WTC11 (cell line): Measurements from ENCODE around the gene EME1. TPM values are rescaled to one million over a fixed set of nuclear protein-coding genes. Genes with fewer than 3 reads are reported as not detected.

ENCODE experiments used
- ATAC-seq: fragments of 200-7000 bp; cut with Tn5 transposase; 2 replicates; pipeline ENCODE4 v1.10.0; 2021; ENCODE audit warnings: mild to moderate bottlenecking, moderate library complexity
- CTCF ChIA-PET: fragments of 300-600 bp; sonication (Branson Sonifier 250); formaldehyde crosslinking; loops from one replicate; lab custom pipeline; 2021; ENCODE audit warnings: antibody characterized with exemption; lab: Charles Lee
- POLR2A ChIA-PET: fragments of 350-600 bp; sonication (Branson Sonifier 250); formaldehyde crosslinking; loops from one replicate; lab custom pipeline; 2021; ENCODE audit warnings: antibody characterized with exemption; lab: Charles Lee
- DNase-seq: peaks from one replicate; pipeline ENCODE4 v3.0.0; 2021; ENCODE audit warnings: low spot score
- H3K27ac Mint-ChIP-seq: 2 replicates; pipeline ENCODE4 v1.8.0; 2021; ENCODE audit warnings: mixed read lengths
- H3K27me3 Mint-ChIP-seq: 2 replicates; pipeline ENCODE4 v1.8.0; 2021; ENCODE audit warnings: low read depth, mild to moderate bottlenecking, moderate library complexity, mixed read lengths
- H3K36me3 Mint-ChIP-seq: 2 replicates; pipeline ENCODE4 v1.8.0; 2021; ENCODE audit warnings: mixed read lengths
- H3K4me1 Mint-ChIP-seq: 2 replicates; pipeline ENCODE4 v1.8.0; 2022; ENCODE audit warnings: mixed read lengths
- H3K4me3 Mint-ChIP-seq: 2 replicates; pipeline ENCODE4 v1.8.0; 2021; ENCODE audit warnings: mild to moderate bottlenecking, moderate library complexity, mixed read lengths
- H3K9me3 Mint-ChIP-seq: 2 replicates; pipeline ENCODE4 v1.8.0; 2021; ENCODE audit warnings: mixed read lengths
- ATF6 ChIP-seq: sonication (generic); formaldehyde crosslinking; IDR thresholded peaks from 2 replicates; pipeline ENCODE4 v1.8.1; 2023; ENCODE audit warnings: mild to moderate bottlenecking, missing genetic modification reagents
- ESRRA ChIP-seq: sonication (generic); formaldehyde crosslinking; IDR thresholded peaks from 2 replicates; pipeline ENCODE4 v1.8.1; 2022; ENCODE audit warnings: mild to moderate bottlenecking, missing genetic modification reagents, borderline replicate concordance
- FOXK1 ChIP-seq: sonication (generic); formaldehyde crosslinking; IDR thresholded peaks from 2 replicates; pipeline ENCODE4 v1.8.0; 2022; ENCODE audit warnings: mild to moderate bottlenecking, moderate library complexity, missing genetic modification reagents
- GRHL2 ChIP-seq: fragments of 250-450 bp; sonication (Bioruptor Pico); IDR thresholded peaks from 2 replicates; pipeline ENCODE4 v1.8.0; 2022; ENCODE audit warnings: mild to moderate bottlenecking, moderate library complexity; ENCODE audit not compliant: insufficient replicate concordance, severe bottlenecking
- IRF2 ChIP-seq: sonication (generic); formaldehyde crosslinking; IDR thresholded peaks from 2 replicates; pipeline ENCODE4 v1.8.0; 2022; ENCODE audit warnings: low read depth, missing genetic modification reagents, borderline replicate concordance
- MLX ChIP-seq: sonication (generic); formaldehyde crosslinking; IDR thresholded peaks from 2 replicates; pipeline ENCODE4 v1.8.1; 2023; ENCODE audit warnings: mild to moderate bottlenecking, missing genetic modification reagents, moderate library complexity
- MXD4 ChIP-seq: fragments of 250-450 bp; sonication (Bioruptor Pico); IDR thresholded peaks from 2 replicates; pipeline ENCODE4 v1.8.0; 2021; ENCODE audit warnings: mild to moderate bottlenecking, moderate library complexity, borderline replicate concordance
- NFATC4 ChIP-seq: fragments of 250-450 bp; sonication (Bioruptor Pico); IDR thresholded peaks from 2 replicates; pipeline ENCODE4 v1.9.0; 2021; ENCODE audit warnings: mild to moderate bottlenecking
- NFE2L1 ChIP-seq: sonication (generic); formaldehyde crosslinking; IDR thresholded peaks from 2 replicates; pipeline ENCODE4 v1.8.1; 2023; ENCODE audit warnings: missing genetic modification reagents
- NFYB ChIP-seq: sonication (generic); formaldehyde crosslinking; conservative IDR thresholded peaks from 2 replicates; pipeline ENCODE4 v1.8.0; 2022; ENCODE audit warnings: low read depth, missing genetic modification reagents
- NR2C2 ChIP-seq: sonication (generic); formaldehyde crosslinking; IDR thresholded peaks from 2 replicates; pipeline ENCODE4 v1.8.0; 2022; ENCODE audit warnings: mild to moderate bottlenecking, missing genetic modification reagents
- PRRX2 ChIP-seq: fragments of 250-450 bp; sonication (Bioruptor Pico); IDR thresholded peaks from 2 replicates; pipeline ENCODE4 v1.8.0; 2021; ENCODE audit warnings: mild to moderate bottlenecking
- RELA ChIP-seq: sonication (generic); formaldehyde crosslinking; IDR thresholded peaks from 2 replicates; pipeline ENCODE4 v1.8.1; 2022; ENCODE audit warnings: missing genetic modification reagents, mild to moderate bottlenecking, borderline replicate concordance
- SMAD3 ChIP-seq: sonication (generic); formaldehyde crosslinking; IDR thresholded peaks from 2 replicates; pipeline ENCODE4 v1.8.0; 2022; ENCODE audit warnings: missing genetic modification reagents, mild to moderate bottlenecking, borderline replicate concordance
- SMAD4 ChIP-seq: sonication (generic); formaldehyde crosslinking; IDR thresholded peaks from 2 replicates; pipeline ENCODE4 v1.8.0; 2022; ENCODE audit warnings: mild to moderate bottlenecking, missing genetic modification reagents
- TCF7 ChIP-seq: sonication (generic); formaldehyde crosslinking; IDR thresholded peaks from 2 replicates; pipeline ENCODE4 v1.8.0; 2022; ENCODE audit warnings: mild to moderate bottlenecking, low read depth, missing genetic modification reagents, moderate library complexity
- TEAD4 ChIP-seq: sonication (generic); formaldehyde crosslinking; IDR thresholded peaks from 2 replicates; pipeline ENCODE4 v1.8.0; 2022; ENCODE audit warnings: mild to moderate bottlenecking, missing genetic modification reagents
- TP53 ChIP-seq: sonication (generic); formaldehyde crosslinking; IDR thresholded peaks from 2 replicates; pipeline ENCODE4 v1.8.1; 2023; ENCODE audit warnings: mild to moderate bottlenecking, missing genetic modification reagents
- ZNF121 ChIP-seq: sonication (generic); formaldehyde crosslinking; IDR thresholded peaks from 2 replicates; pipeline ENCODE4 v1.8.0; 2023; ENCODE audit warnings: missing genetic modification reagents
- ZNF219 ChIP-seq: sonication (generic); formaldehyde crosslinking; IDR thresholded peaks from 2 replicates; pipeline ENCODE4 v1.8.0; 2023; ENCODE audit warnings: missing genetic modification reagents, mild to moderate bottlenecking, borderline replicate concordance
- ZNF232 ChIP-seq: sonication (generic); formaldehyde crosslinking; IDR thresholded peaks from 2 replicates; pipeline ENCODE4 v1.8.0; 2022; ENCODE audit warnings: mild to moderate bottlenecking, missing genetic modification reagents
- ZNF317 ChIP-seq: sonication (generic); formaldehyde crosslinking; IDR thresholded peaks from 2 replicates; pipeline ENCODE4 v1.8.1; 2023; ENCODE audit warnings: low read depth, mild to moderate bottlenecking, moderate library complexity, missing genetic modification reagents, borderline replicate concordance
- ZNF425 ChIP-seq: fragments of 250-450 bp; sonication (Bioruptor Pico); conservative IDR thresholded peaks from 2 replicates; pipeline ENCODE4 v1.9.0; 2021; ENCODE audit warnings: mild to moderate bottlenecking
- total RNA-seq: library from RNA; stranded (reverse); gene quantifications from 3 replicates; pipeline ENCODE4 v1.2.3, GENCODE V29; 2021
- TF ChIP-seq, protein P1 (sequence below): sonication (generic); formaldehyde crosslinking; conservative IDR thresholded peaks from 2 replicates; pipeline ENCODE4 v1.8.1; 2022; ENCODE audit warnings: mild to moderate bottlenecking, missing genetic modification reagents
- TF ChIP-seq, protein P2 (sequence below): sonication (generic); formaldehyde crosslinking; IDR thresholded peaks from 2 replicates; pipeline ENCODE4 v1.8.1; 2022; ENCODE audit warnings: low read depth, missing genetic modification reagents, borderline replicate concordance
- TF ChIP-seq, protein P3 (sequence below): fragments of 250-450 bp; sonication (Bioruptor Pico); IDR thresholded peaks from 2 replicates; pipeline ENCODE4 v1.9.0; 2021; ENCODE audit warnings: moderate library complexity, mild to moderate bottlenecking, inconsistent platforms, borderline replicate concordance
- TF ChIP-seq, protein P4 (sequence below): sonication (generic); formaldehyde crosslinking; IDR thresholded peaks from 2 replicates; pipeline ENCODE4 v1.8.1; 2022; ENCODE audit warnings: mild to moderate bottlenecking, moderate library complexity, missing genetic modification reagents

Gene EME1
- total RNA-seq, 1 experiment from 2014 or later: 24.9 TPM

- Mint-ChIP-seq H3K27ac (no peak overlapping the region), H3K4me1 (peaks cover 21% of the 10 kb centered on the region), H3K4me3 (no peak overlapping the region), H3K27me3 (no peaks in the 10 kb centered on the region), H3K36me3 (peaks cover 13% of the 10 kb centered on the region), H3K9me3 (no peaks in the 10 kb centered on the region)
- DNase-seq (no peak), ATAC-seq (no peak)
- ChIA-PET CTCF (interaction anchor here (1.1 to 1.3 kb wide), 2 partner anchors 11 to 47 kb away, joined by 3 to 4 read pairs; partner anchors contain the start of gene LRRC59), POLR2A (no interaction called here)
- TF ChIP-seq RELA (CRISPR knock-in tag) (no peak), NFATC4 (CRISPR knock-in tag) (no peak), TCF7 (no peak), ESRRA (no peak), ZNF425 (no peak), NFE2L1 (no peak), MLX (CRISPR knock-in tag) (no peak), NR2C2 (CRISPR knock-in tag) (no peak), SMAD3 (CRISPR knock-in tag) (no peak), FOXK1 (CRISPR knock-in tag) (no peak), ZNF121 (no peak), ZNF232 (CRISPR knock-in tag) (no peak), ATF6 (no peak), GRHL2 (CRISPR knock-in tag) (no peak), TP53 (CRISPR knock-in tag) (no peak)
- TF ChIP-seq, protein P1, sequence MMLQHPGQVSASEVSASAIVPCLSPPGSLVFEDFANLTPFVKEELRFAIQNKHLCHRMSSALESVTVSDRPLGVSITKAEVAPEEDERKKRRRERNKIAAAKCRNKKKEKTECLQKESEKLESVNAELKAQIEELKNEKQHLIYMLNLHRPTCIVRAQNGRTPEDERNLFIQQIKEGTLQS (CRISPR knock-in tag): no peak
- TF ChIP-seq, protein P2, sequence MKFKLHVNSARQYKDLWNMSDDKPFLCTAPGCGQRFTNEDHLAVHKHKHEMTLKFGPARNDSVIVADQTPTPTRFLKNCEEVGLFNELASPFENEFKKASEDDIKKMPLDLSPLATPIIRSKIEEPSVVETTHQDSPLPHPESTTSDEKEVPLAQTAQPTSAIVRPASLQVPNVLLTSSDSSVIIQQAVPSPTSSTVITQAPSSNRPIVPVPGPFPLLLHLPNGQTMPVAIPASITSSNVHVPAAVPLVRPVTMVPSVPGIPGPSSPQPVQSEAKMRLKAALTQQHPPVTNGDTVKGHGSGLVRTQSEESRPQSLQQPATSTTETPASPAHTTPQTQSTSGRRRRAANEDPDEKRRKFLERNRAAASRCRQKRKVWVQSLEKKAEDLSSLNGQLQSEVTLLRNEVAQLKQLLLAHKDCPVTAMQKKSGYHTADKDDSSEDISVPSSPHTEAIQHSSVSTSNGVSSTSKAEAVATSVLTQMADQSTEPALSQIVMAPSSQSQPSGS: no peak
These were observed 22.3 kb upstream of the EME1 start for GRCh38 chr17:50350733-50351132.

- CTCF ChIA-PET: interaction anchor here (1.6 kb wide), 1 partner anchor 10 kb away, joined by 11 read pairs; no protein-coding TSS in a partner anchor
- Mint-ChIP-seq H3K27me3 (no peaks in the 10 kb centered on the region), H3K9me3 (no peaks in the 10 kb centered on the region), H3K4me1 (peaks cover 17% of the 10 kb centered on the region), H3K27ac (no peak overlapping the region), H3K36me3 (peaks cover 18% of the 10 kb centered on the region), H3K4me3 (no peak overlapping the region)
- POLR2A ChIA-PET: no interaction called here
- no peak for DNase-seq
- ATAC-seq: no peak
- TF ChIP-seq NFYB (CRISPR knock-in tag) (no peak), MXD4 (CRISPR knock-in tag) (no peak), ZNF219 (CRISPR knock-in tag) (no peak), IRF2 (CRISPR knock-in tag) (no peak), SMAD4 (CRISPR knock-in tag) (no peak), TEAD4 (CRISPR knock-in tag) (no peak), ATF6 (no peak), RELA (CRISPR knock-in tag) (no peak), ZNF317 (CRISPR knock-in tag) (no peak), PRRX2 (CRISPR knock-in tag) (no peak)
- TF ChIP-seq, protein P3, sequence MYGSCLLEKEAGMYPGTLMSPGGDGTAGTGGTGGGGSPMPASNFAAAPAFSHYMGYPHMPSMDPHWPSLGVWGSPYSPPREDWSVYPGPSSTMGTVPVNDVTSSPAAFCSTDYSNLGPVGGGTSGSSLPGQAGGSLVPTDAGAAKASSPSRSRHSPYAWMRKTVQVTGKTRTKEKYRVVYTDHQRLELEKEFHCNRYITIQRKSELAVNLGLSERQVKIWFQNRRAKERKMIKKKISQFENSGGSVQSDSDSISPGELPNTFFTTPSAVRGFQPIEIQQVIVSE (CRISPR knock-in tag): no peak
- TF ChIP-seq, protein P4, sequence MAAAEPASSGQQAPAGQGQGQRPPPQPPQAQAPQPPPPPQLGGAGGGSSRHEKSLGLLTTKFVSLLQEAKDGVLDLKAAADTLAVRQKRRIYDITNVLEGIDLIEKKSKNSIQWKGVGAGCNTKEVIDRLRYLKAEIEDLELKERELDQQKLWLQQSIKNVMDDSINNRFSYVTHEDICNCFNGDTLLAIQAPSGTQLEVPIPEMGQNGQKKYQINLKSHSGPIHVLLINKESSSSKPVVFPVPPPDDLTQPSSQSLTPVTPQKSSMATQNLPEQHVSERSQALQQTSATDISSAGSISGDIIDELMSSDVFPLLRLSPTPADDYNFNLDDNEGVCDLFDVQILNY (CRISPR knock-in tag): no peak
- TF ChIP-seq, all 79 proteins: peak for 0
These were observed 20.8 kb upstream of the EME1 start for GRCh38 chr17:50352072-50352692.
